ENCODE results near the gene MMP15. TPM values are rescaled to one million over a fixed set of nuclear protein-coding genes. Genes with fewer than 3 reads are reported as not detected.
"Not testable (repeated sequence)": the region's sequence is repeated elsewhere in the genome, so short reads cannot be mapped to it uniquely, and the experiment has no call there.

MMP15 gene
- polyA plus RNA-seq, 1 experiment, result 0.60 TPM

GRCh38 chr16:58001781-58002415 is 23.7 kb upstream of the MMP15 start:
- Histone ChIP-seq H3K9me3 (ENCODE audit: control insufficient read depth, insufficient read depth, low read length) (no peaks in the 10 kb centered on the region), H3K27ac (ENCODE audit: low read depth, low read length) (no peak overlapping the region), H3K27me3 (ENCODE audit: control insufficient read depth, insufficient read depth, low read length) (no peaks in the 10 kb centered on the region), H3K4me3 (ENCODE audit: low read depth, low read length) (peak overlapping the region; percentile 89)
- ChIA-PET CTCF (interaction anchor here (0.7 to 8.1 kb wide), 6 partner anchors 24 to 754 kb away, joined by 3 to 47 read pairs (median 4); no protein-coding TSS in a partner anchor), POLR2A (no interaction called here)
- TF ChIP-seq CTCF (IDR thresholded peaks at IDR 0.05; ENCODE audit: low read depth, low read length), result no peak
- DNase-seq (ENCODE audit: low read depth, low spot score), result no peak

DNA sequence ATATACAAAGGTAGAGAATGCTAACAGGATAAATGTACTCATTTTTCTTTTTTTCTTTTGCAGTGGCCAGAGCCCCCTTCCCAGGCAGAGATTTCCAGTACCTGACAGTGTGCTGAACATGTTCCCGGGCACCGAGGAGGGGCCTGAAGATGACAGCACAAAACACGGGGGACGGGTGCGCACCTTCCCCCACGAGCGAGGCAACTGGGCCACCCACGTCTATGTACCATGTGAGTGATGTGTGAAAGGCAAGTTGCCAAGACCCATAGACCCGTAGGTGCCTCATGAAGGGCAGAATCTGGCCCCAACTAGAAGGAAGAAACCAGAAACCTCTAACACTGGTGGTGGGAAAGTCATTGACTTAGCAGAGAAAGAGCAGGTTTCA is 23.1 kb upstream of the MMP15 start:
- ChIA-PET POLR2A (no interaction called here), CTCF (interaction anchor here (1.0 to 8.1 kb wide), 3 partner anchors 96 to 195 kb away, joined by 3 to 47 read pairs (median 12); no protein-coding TSS in a partner anchor)
- Histone ChIP-seq H3K27ac (ENCODE audit: low read depth, low read length) (no peak overlapping the region), H3K9me3 (ENCODE audit: control insufficient read depth, insufficient read depth, low read length) (no peaks in the 10 kb centered on the region), H3K27me3 (ENCODE audit: control insufficient read depth, insufficient read depth, low read length) (no peaks in the 10 kb centered on the region), H3K4me3 (ENCODE audit: low read depth, low read length) (no peak overlapping the region)
- no peak for DNase-seq (ENCODE audit: low read depth, low spot score)
- TF ChIP-seq CTCF (IDR thresholded peaks at IDR 0.05; ENCODE audit: low read depth, low read length), result no peak

GRCh38 chr16:58002936-58003335 is 22.6 kb upstream of the MMP15 start:
- CTCF ChIA-PET, result interaction anchor here (2.3 to 8.1 kb wide), 2 partner anchors 97 to 103 kb away, joined by 12 to 47 read pairs; no protein-coding TSS in a partner anchor
- POLR2A ChIA-PET, result no interaction called here

DNA sequence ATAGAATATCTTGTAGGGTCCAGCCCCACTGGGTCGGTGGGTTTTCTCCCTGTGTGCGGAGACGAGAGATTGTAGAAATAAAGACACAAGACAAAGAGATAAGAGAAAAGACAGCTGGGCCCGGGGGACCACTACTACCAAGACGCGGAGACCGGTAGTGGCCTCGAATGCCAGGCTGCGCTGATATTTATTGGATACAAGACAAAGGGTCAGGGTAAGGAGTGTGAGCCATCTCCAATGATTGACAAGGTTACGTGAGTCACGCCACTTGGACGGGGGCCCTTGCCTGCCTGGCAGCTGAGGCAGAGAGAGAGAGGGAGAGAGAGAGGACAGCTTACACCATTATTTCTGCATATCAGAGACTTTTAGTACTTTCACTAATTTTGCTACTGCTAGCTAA is 20.8 kb upstream of the MMP15 start:
- H3K9me3 ChIP-seq (ENCODE audit: control insufficient read depth, insufficient read depth, low read length); H3K27ac ChIP-seq (ENCODE audit: low read depth, low read length); POLR2A ChIA-PET; H3K4me3 ChIP-seq (ENCODE audit: low read depth, low read length); DNase-seq (ENCODE audit: low read depth, low spot score); H3K27me3 ChIP-seq (ENCODE audit: control insufficient read depth, insufficient read depth, low read length): not testable (repeated sequence)
- CTCF ChIA-PET, result interaction anchor here (0.7 to 8.1 kb wide), 6 partner anchors 98 to 393 kb away, joined by 3 to 47 read pairs (median 3); no protein-coding TSS in a partner anchor

More at GRCh38 chr16:58002936-58003335, 22.6 kb upstream of the MMP15 start:
- Histone ChIP-seq H3K4me3 (ENCODE audit: low read depth, low read length) (no peak overlapping the region), H3K27me3 (ENCODE audit: control insufficient read depth, insufficient read depth, low read length) (no peaks in the 10 kb centered on the region), H3K27ac (ENCODE audit: low read depth, low read length) (no peak overlapping the region), H3K9me3 (ENCODE audit: control insufficient read depth, insufficient read depth, low read length) (no peaks in the 10 kb centered on the region)
- no peak for DNase-seq (ENCODE audit: low read depth, low spot score)
- no peak for TF ChIP-seq CTCF (IDR thresholded peaks at IDR 0.05; ENCODE audit: low read depth, low read length)

- H3K27ac ChIP-seq (ENCODE audit: low read depth, low read length), result no peak overlapping the region
- CTCF ChIA-PET, result interaction anchor here (0.6 to 2.0 kb wide), 3 partner anchors 78 to 112 kb away, joined by 4 to 9 read pairs (median 7); no protein-coding TSS in a partner anchor
- DNase-seq (ENCODE audit: low read depth, low spot score), result no peak
- H3K9me3 ChIP-seq (ENCODE audit: control insufficient read depth, insufficient read depth, low read length), result no peaks in the 10 kb centered on the region
- no peak for TF ChIP-seq CTCF (IDR thresholded peaks at IDR 0.05; ENCODE audit: low read depth, low read length)
- H3K4me3 ChIP-seq (ENCODE audit: low read depth, low read length), result no peak overlapping the region
- H3K27me3 ChIP-seq (ENCODE audit: control insufficient read depth, insufficient read depth, low read length), result no peaks in the 10 kb centered on the region
- POLR2A ChIA-PET, result no interaction called here
Measured at GRCh38 chr16:58009856-58010416, 15.6 kb upstream of the MMP15 start.
